Lower leg skin (tissue), 3 donors: ENCODE results near the gene USP7.

Source experiments
- POLR2A ChIP-seq, 2 donors: fragments of 450-650 bp; IDR thresholded peaks; one replicate each; pipeline ENCODE4 v1.6.1; 2016 to 2017; ENCODE audit warnings: antibody characterized with exemption in 2 of 2, mild to moderate bottlenecking in 1 of 2, moderate library complexity in 1 of 2
- TF ChIP-seq, protein P1 (sequence below), 3 donors: fragments of 450-650 bp; IDR thresholded peaks; one replicate each; pipeline ENCODE4 v1.5.1; 2016; ENCODE audit warnings: antibody characterized with exemption in 3 of 3, mild to moderate bottlenecking in 3 of 3, moderate library complexity in 2 of 3

DNA sequence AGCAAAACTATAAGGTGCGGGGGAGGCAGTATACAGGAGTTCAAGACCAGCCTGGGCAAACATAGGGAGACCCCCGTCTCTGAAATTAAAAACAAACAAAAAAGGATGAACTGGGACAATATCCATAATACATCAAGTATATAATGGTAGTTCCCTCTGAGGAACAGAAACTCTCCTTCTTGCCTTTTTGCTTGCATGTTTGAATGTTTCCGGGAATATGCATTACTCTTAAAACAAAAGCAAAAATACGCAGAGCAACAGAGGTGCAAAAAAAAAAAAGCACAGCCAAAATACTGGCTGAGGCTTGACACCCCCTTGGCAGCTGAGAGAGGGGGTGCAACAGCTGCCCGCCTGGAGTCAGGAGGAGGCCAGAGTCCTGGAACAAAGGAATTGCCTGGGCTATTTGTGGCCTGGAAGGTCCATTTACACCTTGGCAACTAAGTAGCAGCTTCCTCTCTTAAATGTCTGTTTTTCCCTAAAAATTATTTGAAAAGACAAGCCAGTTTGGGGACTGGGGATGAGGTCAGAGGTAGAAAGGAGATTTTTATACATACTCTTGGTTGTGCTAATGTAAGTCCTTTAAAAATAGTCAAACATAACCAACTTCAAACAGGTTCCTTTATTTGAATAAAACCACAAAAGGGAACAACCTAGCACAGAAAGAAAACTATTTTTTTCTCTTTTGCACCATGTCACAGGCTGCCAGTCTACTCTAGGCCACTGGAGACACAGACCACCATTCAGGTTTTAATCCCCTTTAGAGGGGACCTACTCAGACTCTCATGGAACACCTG is 19.5 kb downstream of the USP7 start:
- TF ChIP-seq, protein P1, sequence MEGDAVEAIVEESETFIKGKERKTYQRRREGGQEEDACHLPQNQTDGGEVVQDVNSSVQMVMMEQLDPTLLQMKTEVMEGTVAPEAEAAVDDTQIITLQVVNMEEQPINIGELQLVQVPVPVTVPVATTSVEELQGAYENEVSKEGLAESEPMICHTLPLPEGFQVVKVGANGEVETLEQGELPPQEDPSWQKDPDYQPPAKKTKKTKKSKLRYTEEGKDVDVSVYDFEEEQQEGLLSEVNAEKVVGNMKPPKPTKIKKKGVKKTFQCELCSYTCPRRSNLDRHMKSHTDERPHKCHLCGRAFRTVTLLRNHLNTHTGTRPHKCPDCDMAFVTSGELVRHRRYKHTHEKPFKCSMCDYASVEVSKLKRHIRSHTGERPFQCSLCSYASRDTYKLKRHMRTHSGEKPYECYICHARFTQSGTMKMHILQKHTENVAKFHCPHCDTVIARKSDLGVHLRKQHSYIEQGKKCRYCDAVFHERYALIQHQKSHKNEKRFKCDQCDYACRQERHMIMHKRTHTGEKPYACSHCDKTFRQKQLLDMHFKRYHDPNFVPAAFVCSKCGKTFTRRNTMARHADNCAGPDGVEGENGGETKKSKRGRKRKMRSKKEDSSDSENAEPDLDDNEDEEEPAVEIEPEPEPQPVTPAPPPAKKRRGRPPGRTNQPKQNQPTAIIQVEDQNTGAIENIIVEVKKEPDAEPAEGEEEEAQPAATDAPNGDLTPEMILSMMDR (IDR thresholded peaks at IDR 0.05): no peak
- TF ChIP-seq POLR2A (IDR thresholded peaks at IDR 0.05): no peak
